HG02943 (cell line): ENCODE measurements around the gene GFY.
"Not testable (repeated sequence)": the region's sequence is repeated elsewhere in the genome, so short reads cannot be mapped to it uniquely, and the experiment has no call there.

Experiments
- ATAC-seq: cut with Tn5 transposase; IDR thresholded peaks from one replicate; pipeline ENCODE4 v1.9.1; 2021; ENCODE audit warnings: mild to moderate bottlenecking, low read depth, moderate library complexity; ENCODE audit not compliant: unreplicated experiment

Gene GFY

DNA sequence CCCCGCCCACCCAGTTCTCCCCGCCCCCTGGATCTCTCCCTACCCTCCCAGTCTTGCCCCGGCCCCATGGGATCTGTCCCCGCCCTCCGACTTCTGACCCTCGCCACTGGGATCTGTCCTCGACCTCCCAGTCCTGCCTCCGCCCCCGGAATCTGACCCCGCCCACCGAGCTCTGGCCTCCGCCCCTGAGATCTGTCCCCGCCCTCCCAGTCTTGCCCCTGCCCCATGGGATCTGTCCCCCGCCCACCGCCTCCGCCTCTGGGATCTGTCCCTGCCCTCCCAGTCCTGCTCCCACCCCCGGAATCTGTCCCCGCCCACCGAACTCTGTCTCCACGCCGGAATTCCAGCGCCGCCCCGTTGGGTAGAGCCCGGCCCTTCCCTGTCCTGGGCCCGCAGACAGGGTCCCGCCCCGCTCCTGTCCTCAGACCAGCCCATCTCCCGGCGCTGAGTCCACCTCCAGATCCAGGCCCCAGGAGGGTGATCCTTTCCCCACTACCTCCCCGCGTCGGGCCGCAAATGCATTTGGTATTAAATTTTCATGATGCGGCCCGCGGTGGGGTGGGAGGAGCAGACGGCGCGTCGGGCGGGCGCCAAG lies 17.7 kb downstream of the GFY start:
- ATAC-seq, result peak; percentile 10

DNA sequence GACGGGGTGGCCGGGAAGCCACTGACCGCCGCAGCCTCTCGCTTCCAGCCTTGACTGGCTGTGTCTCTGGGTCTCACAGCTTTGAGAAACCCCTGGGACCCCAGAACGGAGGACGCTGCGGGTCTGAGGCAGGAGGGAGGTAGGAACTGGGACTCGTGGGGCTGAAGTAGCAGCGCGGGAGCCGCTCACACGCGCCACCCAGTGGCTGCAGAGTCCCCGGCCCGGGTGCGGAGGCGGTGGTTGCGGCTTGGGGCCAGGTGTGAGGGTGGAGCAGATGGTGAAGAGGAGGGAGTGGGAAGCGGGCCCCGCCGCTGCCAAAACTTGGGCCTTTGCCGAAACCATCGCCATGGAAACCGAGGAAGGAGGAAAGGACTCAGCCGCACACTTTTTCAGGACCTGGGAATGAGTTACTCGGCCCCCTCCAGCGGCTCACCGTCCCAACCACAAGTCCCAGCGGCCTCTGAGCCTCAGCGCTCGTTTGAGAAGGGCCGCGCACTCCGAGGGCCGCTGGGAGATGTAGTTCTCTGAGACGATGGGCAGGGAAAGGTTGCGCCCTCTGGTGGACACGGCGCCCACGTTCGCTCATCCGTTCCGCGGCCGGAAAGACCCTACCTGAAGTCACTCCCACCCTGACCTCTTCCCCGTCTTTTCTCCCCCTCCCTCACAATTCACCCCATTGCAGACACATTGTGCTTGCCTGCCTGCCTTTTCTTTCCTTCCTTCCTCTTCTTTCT lies 18.3 kb downstream of the GFY start:
- ATAC-seq, result peak; percentile 78

DNA sequence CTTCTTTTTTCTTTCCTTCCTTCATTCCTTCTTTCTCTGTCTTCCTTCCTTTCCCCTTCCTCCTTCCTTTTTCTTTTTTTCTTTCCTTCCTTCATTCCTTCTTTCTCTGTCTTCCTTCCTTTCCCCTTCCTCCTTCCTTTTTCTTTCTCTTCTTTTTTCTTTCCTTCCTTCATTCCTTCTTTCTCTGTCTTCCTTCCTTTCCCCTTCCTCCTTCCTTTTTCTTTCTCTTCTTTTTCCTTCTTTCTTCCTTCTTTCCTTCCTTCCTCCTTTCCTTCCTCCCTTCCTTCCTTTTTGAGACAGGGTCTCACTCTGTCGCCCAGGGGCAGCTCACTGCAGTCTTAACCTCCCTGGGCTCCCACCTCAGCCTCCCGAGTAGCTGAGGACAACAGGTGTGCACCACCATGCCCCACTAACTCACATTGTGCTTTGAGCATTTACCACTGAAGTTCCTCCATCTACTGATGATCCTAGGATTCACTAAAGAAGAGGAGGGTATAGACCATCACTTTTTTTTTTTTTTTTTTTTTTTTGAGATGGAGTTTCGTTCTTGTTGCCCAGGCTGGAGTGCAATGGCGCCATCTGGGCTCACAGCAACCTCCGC lies 19.0 kb downstream of the GFY start:
- not testable (repeated sequence) for ATAC-seq

DNA sequence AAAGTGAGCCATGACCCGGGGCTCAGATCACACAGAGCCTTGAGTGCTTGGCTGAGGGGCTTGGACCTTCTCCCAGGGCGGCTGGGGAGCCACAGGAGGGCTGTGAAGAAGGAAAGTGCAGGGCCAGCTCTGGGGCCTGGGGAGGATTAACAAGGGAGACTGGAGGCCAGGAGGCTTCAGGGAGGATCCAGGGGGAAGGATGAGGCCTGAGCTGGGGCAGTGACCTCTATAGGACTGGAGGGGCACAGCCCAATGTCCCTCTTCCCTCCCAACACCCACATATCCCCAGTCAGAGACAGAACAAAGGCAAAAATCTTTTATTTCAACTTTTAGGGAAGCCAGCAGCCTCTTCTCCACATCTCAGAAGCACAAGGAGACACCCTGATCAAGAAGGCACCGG lies 20.8 kb downstream of the GFY start:
- ATAC-seq, result no peak

DNA sequence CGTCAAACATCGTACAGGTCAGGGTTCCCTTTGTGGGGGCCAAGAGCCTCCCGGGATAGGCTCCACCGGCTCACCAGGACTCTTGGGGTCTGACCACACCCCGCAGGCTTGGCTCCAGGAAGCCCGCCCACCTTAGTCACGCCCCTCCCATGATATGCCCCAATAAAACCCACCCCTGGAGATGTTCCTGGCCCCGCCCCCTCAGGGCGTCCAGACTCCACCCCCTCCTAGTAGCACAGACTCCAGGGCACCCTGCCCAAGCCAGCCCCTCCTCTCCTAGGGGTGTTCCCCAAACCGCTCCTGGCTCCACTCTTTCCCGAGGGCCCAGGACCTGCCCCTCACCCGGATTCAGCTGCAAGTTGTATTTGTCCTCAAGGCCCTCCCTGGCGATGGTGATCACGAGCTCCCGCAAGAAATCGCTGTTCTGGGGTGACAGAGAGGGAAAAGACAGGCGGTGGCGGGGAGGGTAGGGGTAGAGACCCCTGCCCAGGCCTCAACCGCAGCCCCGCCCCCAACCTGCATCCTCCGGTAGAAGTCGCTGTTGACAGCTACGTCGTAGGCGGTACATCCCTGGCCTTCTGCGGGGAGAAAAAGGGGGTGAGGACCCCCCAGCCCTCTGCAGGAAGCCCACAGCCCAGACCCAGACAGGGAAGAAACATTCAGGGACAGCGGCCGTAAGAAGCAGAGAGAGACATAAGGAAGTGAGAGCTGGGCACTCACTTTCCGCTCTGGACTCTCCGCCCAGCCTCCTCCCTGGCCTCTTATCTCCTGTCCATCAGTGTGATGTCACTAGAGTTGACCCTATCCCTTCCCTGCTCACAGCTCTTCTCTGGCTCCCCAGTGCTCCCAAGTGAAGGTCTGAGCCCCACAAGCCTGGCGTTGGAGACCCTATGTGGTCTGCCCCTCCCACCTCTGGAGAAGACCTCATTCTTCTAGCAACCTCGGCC lies 22.6 kb downstream of the GFY start:
- no peak for ATAC-seq

DNA sequence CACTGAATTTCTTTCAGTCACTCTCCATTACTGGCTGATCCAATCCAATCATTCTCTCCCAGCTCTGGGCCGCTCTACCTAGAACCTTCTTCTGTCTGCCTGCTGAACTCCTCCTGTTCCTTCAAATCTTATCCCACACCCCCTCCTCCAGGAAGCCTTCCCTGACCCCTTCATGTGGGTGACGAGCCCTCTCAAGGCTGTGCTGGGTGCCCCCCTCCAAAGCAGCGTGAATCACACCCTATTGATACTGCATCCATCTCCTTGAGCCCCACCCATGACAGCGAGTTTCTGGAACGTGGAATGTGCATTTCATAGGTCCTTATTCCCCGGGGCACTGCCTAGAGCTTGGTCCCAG lies 23.2 kb downstream of the GFY start:
- no peak for ATAC-seq

DNA sequence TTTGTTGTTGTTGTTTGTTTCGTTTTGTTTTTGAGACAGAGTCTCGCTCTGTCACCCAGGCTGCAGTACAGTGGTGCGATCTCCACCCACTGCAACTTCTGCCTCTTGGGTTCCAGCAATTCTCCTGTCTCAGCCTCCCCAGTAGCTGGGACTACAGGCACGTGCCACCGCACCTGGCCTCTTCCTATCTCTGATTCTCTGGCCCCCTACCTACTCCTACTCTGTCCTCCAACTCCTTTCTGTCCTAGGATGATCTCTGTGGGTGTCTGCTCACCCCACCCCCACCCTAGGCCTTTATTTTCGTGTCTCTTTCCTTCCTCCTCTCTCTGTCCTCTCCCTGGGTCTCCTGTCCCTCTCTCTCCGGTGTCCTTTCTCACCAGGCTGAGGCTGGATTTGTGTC lies 25.2 kb downstream of the GFY start:
- no peak for ATAC-seq

DNA sequence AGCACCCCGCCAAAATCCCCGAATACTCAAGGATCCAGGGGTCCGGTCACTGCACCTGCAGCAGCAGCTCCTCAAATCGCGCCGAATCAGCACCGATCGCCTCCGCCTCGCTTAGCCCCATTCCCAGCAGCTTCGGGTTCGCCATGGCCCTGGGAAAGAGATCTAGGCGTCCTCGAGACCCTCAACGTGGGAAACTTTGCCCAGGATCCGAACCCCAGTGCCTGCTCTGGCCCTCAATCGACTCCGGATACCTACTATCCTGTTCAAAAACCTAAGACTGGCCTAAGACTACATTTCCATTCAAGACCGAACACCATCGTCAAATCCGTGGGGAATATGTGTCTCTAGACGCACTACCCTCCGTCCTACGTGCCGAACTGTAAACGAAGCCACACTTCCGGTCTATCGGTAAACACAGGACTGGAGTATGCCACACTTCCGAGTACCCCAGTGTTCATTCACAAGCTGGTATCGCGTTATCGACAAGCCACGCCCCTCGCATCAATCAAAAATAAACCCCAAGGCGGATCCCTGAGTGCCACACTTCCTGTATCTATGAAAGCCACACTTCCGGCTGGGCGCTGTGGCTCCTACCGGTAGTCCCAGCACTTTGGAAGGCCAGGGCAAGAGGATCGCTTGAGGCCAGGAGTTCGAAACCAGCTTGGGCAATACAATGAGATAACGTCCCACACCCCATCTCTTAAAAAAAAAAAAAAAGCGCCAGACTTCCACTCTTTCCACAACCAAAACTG lies 26.4 kb downstream of the GFY start, which contains the start of gene PIH1D1:
Gene PIH1D1 (minus strand): TSS at position 385 of the 752 bp plus-strand sequence. CDS start 240 bp downstream, at position 145.
- peak; percentile 59 for ATAC-seq

DNA sequence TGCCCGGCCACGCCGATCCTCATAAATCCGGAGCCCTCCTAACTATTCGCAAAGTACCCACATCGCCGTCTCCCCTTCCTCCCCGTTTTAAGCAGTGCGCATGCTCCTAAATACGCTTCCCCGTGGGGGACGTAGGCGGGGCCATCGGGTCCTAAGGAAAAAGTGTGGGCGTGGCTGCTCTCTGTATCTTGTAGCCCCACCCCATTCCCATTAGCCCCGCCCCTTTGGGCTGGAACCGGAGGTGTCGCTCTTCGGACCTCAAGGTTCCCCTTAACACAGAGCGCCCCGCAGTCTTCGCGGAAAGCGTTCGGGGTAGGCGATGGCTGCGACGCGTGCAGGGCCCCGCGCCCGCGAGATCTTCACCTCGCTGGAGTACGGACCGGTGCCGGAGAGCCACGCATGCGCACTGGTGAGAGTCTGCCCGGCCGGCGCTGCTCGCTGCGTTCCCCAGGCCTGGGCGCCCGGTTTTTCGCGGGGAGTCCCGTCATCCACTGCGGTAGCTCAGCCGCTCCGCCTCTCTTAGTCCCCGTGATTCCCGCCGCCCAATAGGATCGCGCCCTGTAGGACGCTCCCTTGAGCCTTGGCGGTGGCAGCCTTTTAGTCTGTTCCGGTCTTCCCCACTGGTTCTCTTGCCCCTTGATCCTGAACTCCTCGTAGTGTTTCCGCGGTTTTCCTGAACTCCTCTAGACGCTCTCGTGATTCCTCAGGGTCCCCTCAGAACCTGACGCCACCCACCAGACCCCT lies 28.0 kb downstream of the GFY start, which contains the start of gene ALDH16A1:
Gene ALDH16A1 (plus strand): TSS at position 213 of the 744 bp plus-strand sequence. CDS start 107 bp downstream, at position 320.
- ATAC-seq, result peak; percentile 72

DNA sequence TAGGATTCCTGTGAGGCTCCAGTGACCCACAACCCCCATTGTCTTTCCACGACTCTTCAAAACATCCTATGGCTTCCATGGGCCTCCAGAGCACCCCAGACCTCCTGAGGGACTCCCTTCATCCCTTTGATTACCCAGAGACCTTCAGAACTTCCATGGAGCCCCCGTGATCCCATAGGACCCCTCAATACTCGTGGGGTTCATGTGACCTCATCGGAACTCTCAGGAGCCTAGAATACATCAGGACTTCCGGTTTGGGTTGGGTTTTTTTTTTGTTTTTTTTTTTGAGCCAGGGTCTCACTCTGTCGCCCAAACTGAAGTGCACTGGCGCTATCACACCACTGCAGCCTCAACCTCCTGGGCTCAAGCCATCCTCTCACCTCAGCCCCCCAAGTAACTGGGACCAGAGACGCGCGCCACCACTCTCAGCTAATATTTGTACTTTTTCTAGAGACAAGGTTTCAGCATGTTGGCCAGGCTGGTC lies 28.6 kb downstream of the GFY start:
- ATAC-seq, result no peak

DNA sequence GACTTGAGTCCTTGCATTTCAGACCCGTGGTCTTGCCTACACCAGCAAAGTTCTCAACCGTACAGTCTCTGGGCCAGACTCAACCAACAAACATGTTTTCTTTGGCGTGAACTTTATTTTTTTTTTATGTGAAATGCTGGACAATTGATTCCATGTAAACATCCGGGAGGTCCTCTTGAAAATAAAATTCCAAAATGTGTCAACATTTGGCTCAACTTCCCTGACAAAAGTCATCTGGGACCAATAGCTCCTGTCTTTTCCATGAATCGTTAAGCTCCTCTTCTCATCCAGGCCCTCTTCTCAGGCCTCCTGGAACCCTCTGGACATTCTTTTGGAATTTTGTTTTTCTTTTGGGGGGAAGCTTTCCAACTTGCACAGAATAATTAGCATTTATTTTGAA lies 30.6 kb downstream of the GFY start:
- ATAC-seq, result no peak

DNA sequence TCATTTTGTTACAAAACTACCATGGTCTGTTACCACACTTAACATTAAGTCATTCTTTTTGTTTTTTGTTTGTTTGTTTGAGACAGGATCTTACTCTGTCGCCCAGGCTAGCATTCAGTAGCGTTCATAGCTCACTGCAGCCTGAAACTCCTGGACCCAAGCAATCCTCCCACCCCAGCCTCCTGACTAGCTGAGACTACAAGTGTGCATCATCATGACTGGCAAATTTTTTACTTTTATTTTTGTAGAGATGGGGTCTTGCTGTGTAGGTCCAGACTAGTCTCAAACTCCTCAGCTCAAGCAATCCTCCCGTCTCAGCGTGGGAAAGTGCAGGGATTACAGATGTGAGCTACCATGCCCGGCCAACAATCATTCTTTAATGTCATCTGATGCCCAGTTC lies 31.1 kb downstream of the GFY start:
- ATAC-seq, result no peak

DNA sequence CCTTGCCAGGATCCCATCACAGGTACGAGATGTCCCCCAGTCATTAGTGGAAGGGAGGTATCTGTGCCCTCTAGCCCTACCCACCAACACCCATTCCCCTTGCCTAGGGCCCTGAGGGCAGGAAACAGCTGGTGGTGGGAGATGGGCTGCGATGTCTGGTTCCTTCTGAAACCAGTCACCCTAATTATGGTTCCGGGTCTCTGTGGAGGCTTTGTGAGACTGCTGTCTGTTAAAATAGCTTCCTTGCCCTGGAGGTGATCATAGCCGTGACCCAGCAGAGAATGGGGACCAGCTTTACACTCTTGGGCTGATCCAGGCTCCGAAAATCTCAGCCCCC lies 33.3 kb downstream of the GFY start:
- no peak for ATAC-seq

DNA sequence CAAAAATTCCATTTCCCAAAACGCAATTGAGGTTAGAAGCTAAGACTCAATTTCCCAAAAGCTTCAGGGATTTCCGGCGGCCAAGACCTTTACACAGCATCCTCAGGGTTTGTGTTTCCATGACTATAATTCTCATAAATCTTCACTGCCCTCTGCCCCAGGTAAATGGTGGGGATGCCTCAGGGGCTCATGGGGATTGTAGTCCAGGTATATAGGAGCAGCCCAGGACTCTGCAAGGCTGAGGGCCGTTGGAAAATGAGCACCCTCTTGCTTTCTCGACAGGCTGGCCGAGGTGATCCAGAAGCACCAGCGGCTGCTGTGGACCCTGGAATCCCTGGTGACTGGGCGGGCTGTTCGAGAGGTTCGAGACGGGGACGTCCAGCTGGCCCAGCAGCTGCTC lies 34.2 kb downstream of the GFY start:
- ATAC-seq, result no peak

DNA sequence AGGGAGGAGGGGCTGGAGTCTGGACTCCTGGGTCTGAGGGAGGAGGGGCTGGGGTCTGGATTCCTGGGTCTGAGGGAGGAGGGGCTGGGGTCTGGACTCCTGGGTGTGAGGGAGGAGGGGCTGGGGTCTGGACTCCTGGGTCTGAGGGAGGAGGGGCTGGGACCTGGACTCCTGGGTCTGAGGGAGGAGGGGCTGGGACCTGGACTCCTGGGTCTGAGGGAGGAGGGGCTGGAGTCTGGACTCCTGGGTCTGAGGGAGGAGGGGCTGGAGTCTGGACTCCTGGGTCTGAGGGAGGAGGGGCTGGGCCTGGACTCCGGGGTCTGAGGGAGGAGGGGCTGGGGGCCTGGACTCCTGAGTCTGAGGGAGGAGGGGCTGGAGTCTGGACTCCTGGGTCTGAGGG lies 35.9 kb downstream of the GFY start:
- ATAC-seq, result not testable (repeated sequence)

DNA sequence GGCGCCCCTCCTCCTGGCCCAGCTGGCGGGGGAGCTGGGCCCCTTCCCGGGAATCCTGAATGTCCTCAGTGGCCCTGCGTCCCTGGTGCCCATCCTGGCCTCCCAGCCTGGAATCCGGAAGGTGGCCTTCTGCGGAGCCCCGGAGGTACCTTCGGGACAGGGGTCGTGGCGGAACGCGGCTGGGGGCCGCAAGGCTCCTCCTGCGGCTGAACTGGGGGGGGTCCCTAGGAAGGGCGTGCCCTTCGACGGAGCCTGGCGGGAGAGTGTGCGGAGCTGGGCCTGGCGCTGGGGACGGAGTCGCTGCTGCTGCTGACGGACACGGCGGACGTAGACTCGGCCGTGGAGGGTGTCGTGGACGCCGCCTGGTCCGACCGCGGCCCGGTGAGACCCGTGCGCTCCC lies 36.5 kb downstream of the GFY start:
- no peak for ATAC-seq

DNA sequence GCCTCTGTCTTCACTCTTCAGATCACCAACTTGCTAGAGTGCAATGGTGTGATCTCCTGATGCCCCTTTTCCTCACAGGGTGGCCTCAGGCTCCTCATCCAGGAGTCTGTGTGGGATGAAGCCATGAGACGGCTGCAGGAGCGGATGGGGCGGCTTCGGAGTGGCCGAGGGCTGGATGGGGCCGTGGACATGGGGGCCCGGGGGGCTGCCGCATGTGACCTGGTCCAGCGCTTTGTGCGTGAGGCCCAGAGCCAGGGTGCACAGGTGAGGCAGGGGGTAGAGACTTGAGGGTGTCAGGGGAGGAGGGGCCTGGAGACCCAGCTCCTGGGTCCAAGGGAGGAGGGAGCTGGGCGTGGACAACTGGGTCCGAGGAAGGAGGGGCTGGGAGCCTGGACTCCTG lies 37.3 kb downstream of the GFY start:
- no peak for ATAC-seq

DNA sequence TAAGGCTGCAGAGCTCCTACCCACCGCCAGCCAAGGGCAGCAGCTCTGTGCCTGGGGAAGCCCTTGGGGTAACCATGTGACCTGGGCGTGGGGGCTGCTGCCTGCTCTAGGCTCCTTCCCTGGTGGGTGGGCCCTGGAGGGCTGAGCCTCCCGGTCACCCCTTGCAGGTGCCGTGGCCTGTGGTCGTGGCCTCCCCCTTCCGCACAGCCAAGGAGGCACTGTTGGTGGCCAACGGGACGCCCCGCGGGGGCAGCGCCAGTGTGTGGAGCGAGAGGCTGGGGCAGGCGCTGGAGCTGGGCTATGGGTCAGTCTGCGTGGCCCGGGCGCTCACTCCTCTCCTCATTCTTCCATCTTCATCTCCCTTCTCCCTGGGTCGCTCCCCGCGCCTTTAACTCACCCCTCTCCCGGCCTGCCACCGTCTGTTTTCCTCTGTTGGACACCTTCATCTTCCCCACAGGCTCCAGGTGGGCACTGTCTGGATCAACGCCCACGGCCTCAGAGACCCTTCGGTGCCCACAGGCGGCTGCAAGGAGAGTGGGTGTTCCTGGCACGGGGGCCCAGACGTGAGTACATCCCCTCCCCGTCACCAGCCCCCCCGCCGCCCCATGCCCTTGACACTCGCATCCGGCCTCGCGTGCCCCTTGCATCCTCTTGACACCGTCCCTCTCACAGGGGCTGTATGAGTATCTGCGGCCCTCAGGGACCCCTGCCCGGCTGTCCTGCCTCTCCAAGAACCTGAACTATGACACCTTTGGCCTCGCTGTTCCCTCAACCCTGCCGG lies 39.0 kb downstream of the GFY start:
- ATAC-seq, result no peak

DNA sequence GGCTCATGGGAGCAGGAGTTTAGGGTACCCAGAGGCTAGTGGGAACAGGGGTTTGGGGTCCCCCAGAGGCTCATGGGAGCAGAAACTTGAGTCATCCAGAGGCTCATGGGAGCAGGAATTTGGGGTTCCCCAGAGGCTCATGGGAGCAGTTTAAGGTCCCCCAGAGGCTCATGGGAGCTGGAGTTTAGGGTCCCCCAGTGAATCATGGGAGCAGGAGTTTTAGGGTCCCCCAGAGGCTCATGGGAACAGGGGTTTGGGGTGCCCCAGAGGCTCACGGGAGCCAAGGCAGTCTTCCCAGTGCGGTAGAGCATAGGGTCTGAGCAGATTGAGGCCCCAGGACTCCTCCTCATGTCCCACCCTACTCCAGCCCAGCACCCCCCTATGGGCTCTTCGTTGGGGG lies 40.2 kb downstream of the GFY start:
- no peak for ATAC-seq
